BLaER1 (cell line): ENCODE results near the gene RAPGEF3.

Source experiments
- H3K27ac ChIP-seq: shearing (Covaris generic); formaldehyde crosslinking; 2 replicates; pipeline ENCODE4 v1.8.1; 2022
- H3K27me3 ChIP-seq: shearing (Covaris generic); formaldehyde crosslinking; 2 replicates; pipeline ENCODE4 v1.8.1; 2022
- H3K36me3 ChIP-seq: shearing (Covaris generic); formaldehyde crosslinking; 2 replicates; pipeline ENCODE4 v1.8.1; 2022
- H3K4me1 ChIP-seq: shearing (Covaris generic); formaldehyde crosslinking; 2 replicates; pipeline ENCODE4 v1.8.1; 2022
- H3K4me2 ChIP-seq: shearing (Covaris generic); formaldehyde crosslinking; 2 replicates; pipeline ENCODE4 v1.8.1; 2022
- H3K4me3 ChIP-seq: shearing (Covaris generic); formaldehyde crosslinking; 2 replicates; pipeline ENCODE4 v1.8.1; 2022
- H3K9ac ChIP-seq: shearing (Covaris generic); formaldehyde crosslinking; 2 replicates; pipeline ENCODE4 v1.8.1; 2022
- H3K9me3 ChIP-seq: shearing (Covaris generic); formaldehyde crosslinking; 2 replicates; pipeline ENCODE4 v1.8.1; 2022
- H4K20me1 ChIP-seq: shearing (Covaris generic); formaldehyde crosslinking; 2 replicates; pipeline ENCODE4 v1.8.1; 2022
- Cebpa-rat ChIP-seq: shearing (Covaris generic); IDR thresholded peaks from 2 replicates; pipeline ENCODE4 v1.8.1; 2022

RAPGEF3 gene

GRCh38 chr12:47686645-47687240, 71.9 kb downstream of the RAPGEF3 start:
- H3K9ac ChIP-seq: no peak overlapping the region
- TF ChIP-seq Cebpa-rat: no peak
- H3K36me3 ChIP-seq: peaks cover 58% of the 10 kb centered on the region
- no peaks in the 10 kb centered on the region for H3K4me1 ChIP-seq
- H3K9me3 ChIP-seq: no peaks in the 10 kb centered on the region
- H4K20me1 ChIP-seq: no peaks in the 10 kb centered on the region
- H3K27ac ChIP-seq: no peak overlapping the region
- H3K4me2 ChIP-seq: no peak overlapping the region
- H3K27me3 ChIP-seq: no peaks in the 10 kb centered on the region
- no peak overlapping the region for H3K4me3 ChIP-seq
